ENCODE results near the gene MTA1.

DNA sequence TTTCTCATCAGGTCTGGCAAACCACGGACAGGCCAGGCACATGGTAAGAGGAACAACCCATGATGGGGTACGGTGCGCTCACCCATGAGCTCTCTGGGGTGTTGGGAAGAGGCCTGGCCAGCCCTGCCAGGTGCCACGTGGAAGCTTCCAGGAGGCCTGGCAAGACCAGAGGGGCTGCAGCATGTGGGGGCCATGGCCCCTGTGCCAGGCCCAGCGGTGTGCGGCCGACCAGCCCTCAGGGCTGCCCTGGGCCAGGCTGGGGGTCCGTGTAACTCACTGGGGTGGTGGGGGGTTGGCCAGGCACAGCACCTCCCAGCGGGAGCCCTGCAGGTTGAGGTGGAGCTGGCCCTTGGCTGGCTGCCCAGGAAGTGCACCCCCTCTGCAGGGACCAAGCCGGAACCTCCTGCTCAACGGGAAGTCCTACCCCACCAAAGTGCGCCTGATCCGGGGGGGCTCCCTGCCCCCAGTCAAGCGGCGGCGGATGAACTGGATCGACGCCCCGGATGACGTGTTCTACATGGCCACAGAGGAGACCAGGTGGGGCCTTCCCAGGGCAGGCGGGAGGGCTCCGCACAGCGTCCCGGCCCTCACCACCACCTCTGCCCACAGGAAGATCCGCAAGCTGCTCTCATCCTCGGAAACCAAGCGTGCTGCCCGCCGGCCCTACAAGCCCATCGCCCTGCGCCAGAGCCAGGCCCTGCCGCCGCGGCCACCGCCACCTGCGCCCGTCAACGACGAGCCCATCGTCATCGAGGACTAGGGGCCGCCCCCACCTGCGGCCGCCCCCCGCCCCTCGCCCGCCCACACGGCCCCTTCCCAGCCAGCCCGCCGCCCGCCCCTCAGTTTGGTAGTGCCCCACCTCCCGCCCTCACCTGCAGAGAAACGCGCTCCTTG lies 50.1 kb downstream of the MTA1 start:
- TF ChIP-seq, protein P1, sequence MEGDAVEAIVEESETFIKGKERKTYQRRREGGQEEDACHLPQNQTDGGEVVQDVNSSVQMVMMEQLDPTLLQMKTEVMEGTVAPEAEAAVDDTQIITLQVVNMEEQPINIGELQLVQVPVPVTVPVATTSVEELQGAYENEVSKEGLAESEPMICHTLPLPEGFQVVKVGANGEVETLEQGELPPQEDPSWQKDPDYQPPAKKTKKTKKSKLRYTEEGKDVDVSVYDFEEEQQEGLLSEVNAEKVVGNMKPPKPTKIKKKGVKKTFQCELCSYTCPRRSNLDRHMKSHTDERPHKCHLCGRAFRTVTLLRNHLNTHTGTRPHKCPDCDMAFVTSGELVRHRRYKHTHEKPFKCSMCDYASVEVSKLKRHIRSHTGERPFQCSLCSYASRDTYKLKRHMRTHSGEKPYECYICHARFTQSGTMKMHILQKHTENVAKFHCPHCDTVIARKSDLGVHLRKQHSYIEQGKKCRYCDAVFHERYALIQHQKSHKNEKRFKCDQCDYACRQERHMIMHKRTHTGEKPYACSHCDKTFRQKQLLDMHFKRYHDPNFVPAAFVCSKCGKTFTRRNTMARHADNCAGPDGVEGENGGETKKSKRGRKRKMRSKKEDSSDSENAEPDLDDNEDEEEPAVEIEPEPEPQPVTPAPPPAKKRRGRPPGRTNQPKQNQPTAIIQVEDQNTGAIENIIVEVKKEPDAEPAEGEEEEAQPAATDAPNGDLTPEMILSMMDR (IDR thresholded peaks at IDR 0.05; ENCODE audit: low read length), result no peak
- TF ChIP-seq EZH2 (optimal IDR thresholded peaks at IDR 0.05; ENCODE audit: low read depth, low read length), result no peak

All from MM.1S (cell line).